Neuronal stem cell (in vitro differentiated cells): ENCODE results near the gene MRAP.
"Not testable (repeated sequence)": the region's sequence is repeated elsewhere in the genome, so short reads cannot be mapped to it uniquely, and the experiment has no call there.

Experiments used
- DNase-seq: peaks from one replicate; pipeline ENCODE4 v3.0.0-alpha.2; 2013; ENCODE audit warnings: low spot score
- H2AFZ ChIP-seq: one replicate; pipeline ENCODE4 v1.6.1; 2013; ENCODE audit warnings: mild to moderate bottlenecking, low read length, inconsistent platforms
- H2AK5ac ChIP-seq: 2 replicates; pipeline ENCODE4 v1.6.1; 2013; ENCODE audit warnings: low read depth, mild to moderate bottlenecking, inconsistent platforms, low read length, moderate library complexity, mixed read lengths
- H2BK120ac ChIP-seq: 2 replicates; pipeline ENCODE4 v1.6.1; 2013; ENCODE audit warnings: low read depth, mild to moderate bottlenecking, inconsistent platforms, low read length, moderate library complexity, mixed read lengths
- H2BK12ac ChIP-seq: one replicate; pipeline ENCODE4 v1.6.1; 2013; ENCODE audit warnings: low read length, inconsistent platforms
- H2BK15ac ChIP-seq: 2 replicates; pipeline ENCODE4 v1.6.1; 2013; ENCODE audit warnings: mild to moderate bottlenecking, low read length, inconsistent platforms, mixed read lengths
- H2BK5ac ChIP-seq: one replicate; pipeline ENCODE4 v1.6.1; 2013; ENCODE audit warnings: inconsistent platforms, mild to moderate bottlenecking, low read length, moderate library complexity
- H3K14ac ChIP-seq: one replicate; pipeline ENCODE4 v1.6.1; 2013; ENCODE audit warnings: low read length, inconsistent platforms
- H3K18ac ChIP-seq: 2 replicates; pipeline ENCODE4 v1.6.1; 2013; ENCODE audit warnings: low read length, inconsistent platforms
- H3K23ac ChIP-seq: 2 replicates; pipeline ENCODE4 v1.6.1; 2013; ENCODE audit warnings: low read depth, mild to moderate bottlenecking, mixed read lengths, low read length, inconsistent platforms; ENCODE audit not compliant: poor library complexity
- H3K27ac ChIP-seq: replicated peaks from 3 replicates; pipeline ENCODE4 v1.5.1; 2013; ENCODE audit warnings: low read length, inconsistent platforms
- H3K27me3 ChIP-seq, 3 experiments: 2 replicates each; pipeline ENCODE4 v1.6.1; 2013; ENCODE audit warnings: low read length in 3 of 3, mild to moderate bottlenecking in 2 of 3, inconsistent platforms in 1 of 3, low read depth in 1 of 3, mixed read lengths in 1 of 3, moderate library complexity in 1 of 3; ENCODE audit not compliant: control insufficient read depth in 3 of 3, insufficient read depth in 3 of 3
- H3K36me3 ChIP-seq, 2 donors: replicated peaks in 1 of 2; 2 replicates each; pipeline ENCODE4 v1.6.1; 2013; ENCODE audit warnings: low read length in 2 of 2; ENCODE audit not compliant: control insufficient read depth in 2 of 2, insufficient read depth in 2 of 2
- H3K4ac ChIP-seq: 2 replicates; pipeline ENCODE4 v1.6.1; 2013; ENCODE audit warnings: inconsistent platforms, mild to moderate bottlenecking, low read length, moderate library complexity
- H3K4me1 ChIP-seq, 2 donors: 1 replicate in 1 of 2; 2 replicates in 1 of 2; pipeline ENCODE4 v1.6.1; 2013; ENCODE audit warnings: low read length in 2 of 2, low read depth in 1 of 2; ENCODE audit not compliant: control insufficient read depth in 2 of 2, insufficient read depth in 1 of 2
- H3K4me2 ChIP-seq: one replicate; pipeline ENCODE4 v1.6.1; 2013; ENCODE audit warnings: mild to moderate bottlenecking, low read length, inconsistent platforms; ENCODE audit not compliant: insufficient read depth, poor library complexity, severe bottlenecking
- H3K4me3 ChIP-seq, 2 donors: 2 replicates each; pipeline ENCODE4 v1.5.1; 2013; ENCODE audit warnings: low read length in 2 of 2, mild to moderate bottlenecking in 2 of 2, inconsistent platforms in 1 of 2, moderate library complexity in 1 of 2
- H3K79me1 ChIP-seq: one replicate; pipeline ENCODE4 v1.6.1; 2013; ENCODE audit warnings: low read depth, mild to moderate bottlenecking, inconsistent platforms, low read length, moderate library complexity
- H3K9ac ChIP-seq: one replicate; pipeline ENCODE4 v1.6.1; 2013; ENCODE audit warnings: mild to moderate bottlenecking, low read depth, low read length, inconsistent platforms; ENCODE audit not compliant: poor library complexity
- H3K9me3 ChIP-seq, 2 donors: replicated peaks in 1 of 2; 2 replicates each; pipeline versions ENCODE3 to v1.6.1; 2013; ENCODE audit warnings: low read length in 2 of 2, mild to moderate bottlenecking in 2 of 2, inconsistent platforms in 1 of 2, low read depth in 1 of 2, mixed read lengths in 1 of 2, moderate library complexity in 1 of 2; ENCODE audit not compliant: control insufficient read depth in 2 of 2, insufficient read depth in 1 of 2
- H4K8ac ChIP-seq: one replicate; pipeline ENCODE4 v1.6.1; 2013; ENCODE audit warnings: low read depth, mild to moderate bottlenecking, inconsistent platforms, low read length, moderate library complexity
- H4K91ac ChIP-seq: one replicate; pipeline ENCODE4 v1.6.1; 2013; ENCODE audit warnings: low read length, low read depth, mild to moderate bottlenecking, inconsistent platforms; ENCODE audit not compliant: poor library complexity
- WGBS, 2 donors: extraction: QIAGEN DNeasy Blood & Tissue Kit; methylation state at CpG; one replicate each; pipeline ENCODE4 v1.1.7; 2013; ENCODE audit warnings: missing lambda C conversion rate in 2 of 2, mixed read lengths in 1 of 2; ENCODE audit not compliant: insufficient read length in 2 of 2, insufficient replicate concordance in 1 of 2; ENCODE audit errors: extremely low coverage in 2 of 2; 5-methylcytosine and 5-hydroxymethylcytosine counted together

Gene MRAP

DNA sequence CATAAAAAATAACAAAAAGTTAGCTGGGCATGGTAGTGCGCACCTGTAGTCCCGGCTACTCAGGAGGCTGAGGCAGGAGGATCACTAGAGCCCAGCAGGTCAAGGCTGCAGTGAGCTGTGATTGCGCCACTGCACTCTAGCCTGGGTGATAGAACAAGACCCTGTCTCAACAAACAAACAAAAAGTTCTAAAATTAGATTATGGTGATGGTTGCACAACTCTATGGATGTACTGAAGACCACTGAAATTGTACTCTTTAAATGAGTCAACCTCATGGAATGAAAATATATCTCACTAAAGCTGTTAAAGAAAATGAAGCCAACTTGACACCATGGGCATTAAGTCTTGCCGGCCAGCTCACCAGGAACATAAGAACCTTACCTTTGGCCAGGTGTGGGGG, 9.1 kb downstream of the MRAP start:
- Histone ChIP-seq H4K8ac (no peak overlapping the region), H3K4ac (no peak overlapping the region), H3K14ac (no peak overlapping the region), H2BK5ac (no peak overlapping the region), H3K27ac (no peak overlapping the region), H3K4me3 (no peak overlapping the region), H3K18ac (no peak overlapping the region), H2AK5ac (no peak overlapping the region), H3K9ac (no peak overlapping the region), H3K23ac (no peak overlapping the region), H2BK12ac (no peak overlapping the region), H3K4me1 (peaks cover 0 to 3% of the 10 kb centered on the region in 2 donors), H3K9me3 (no peaks in the 10 kb centered on the region), H3K27me3 (no peaks in the 10 kb centered on the region), H3K79me1 (peaks cover 3% of the 10 kb centered on the region), H2BK120ac (no peak overlapping the region), H2AFZ (no peak overlapping the region), H3K36me3 (peaks cover 5 to 32% of the 10 kb centered on the region in 2 donors), H3K4me2 (no peak overlapping the region), H4K91ac (no peak overlapping the region), H2BK15ac (no peak overlapping the region)
- WGBS, 2 donors: no CpG with 5 or more reads among the region's 4 CpGs
- no peak for DNase-seq

DNA sequence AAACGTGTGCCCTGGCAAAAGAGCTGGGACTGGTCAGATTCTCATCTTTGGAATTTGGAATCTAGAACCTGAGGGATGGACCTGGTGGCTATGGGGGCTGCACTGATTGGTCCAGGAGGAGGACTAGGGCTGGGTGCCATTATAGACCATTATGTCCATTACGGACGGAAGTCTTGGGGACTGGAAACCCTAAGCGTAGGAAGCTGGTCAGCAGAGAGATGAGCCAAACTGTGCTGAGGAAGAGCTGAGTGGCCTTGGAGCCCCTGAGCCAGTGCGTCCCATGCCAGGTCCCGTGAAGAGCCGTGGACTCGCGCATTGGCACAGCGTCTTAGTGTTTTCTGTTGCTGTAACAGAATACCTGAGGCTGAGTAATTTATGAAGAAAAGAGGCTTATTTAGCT, 10.0 kb downstream of the MRAP start:
- no peak overlapping the region for H3K14ac ChIP-seq
- H2AK5ac ChIP-seq: no peak overlapping the region
- H4K91ac ChIP-seq: no peak overlapping the region
- WGBS, 2 donors: no CpG with 5 or more reads among the region's 10 CpGs
- no peak overlapping the region for H2AFZ ChIP-seq
- H3K36me3 ChIP-seq: peaks cover 5 to 42% of the 10 kb centered on the region in 2 donors
- no peaks in the 10 kb centered on the region for H3K9me3 ChIP-seq
- H2BK120ac ChIP-seq: no peak overlapping the region
- no peak overlapping the region for H3K27ac ChIP-seq
- H3K18ac ChIP-seq: no peak overlapping the region
- H2BK12ac ChIP-seq: no peak overlapping the region
- H3K79me1 ChIP-seq: peaks cover 3% of the 10 kb centered on the region
- no peak overlapping the region for H3K4ac ChIP-seq
- H3K4me3 ChIP-seq: no peak overlapping the region
- no peak overlapping the region for H3K4me2 ChIP-seq
- H3K27me3 ChIP-seq: no peaks in the 10 kb centered on the region
- no peak for DNase-seq
- peaks cover 0 to 3% of the 10 kb centered on the region in 2 donors for H3K4me1 ChIP-seq
- no peak overlapping the region for H4K8ac ChIP-seq
- no peak overlapping the region for H2BK15ac ChIP-seq
- no peak overlapping the region for H3K23ac ChIP-seq
- H3K9ac ChIP-seq: no peak overlapping the region
- no peak overlapping the region for H2BK5ac ChIP-seq

DNA sequence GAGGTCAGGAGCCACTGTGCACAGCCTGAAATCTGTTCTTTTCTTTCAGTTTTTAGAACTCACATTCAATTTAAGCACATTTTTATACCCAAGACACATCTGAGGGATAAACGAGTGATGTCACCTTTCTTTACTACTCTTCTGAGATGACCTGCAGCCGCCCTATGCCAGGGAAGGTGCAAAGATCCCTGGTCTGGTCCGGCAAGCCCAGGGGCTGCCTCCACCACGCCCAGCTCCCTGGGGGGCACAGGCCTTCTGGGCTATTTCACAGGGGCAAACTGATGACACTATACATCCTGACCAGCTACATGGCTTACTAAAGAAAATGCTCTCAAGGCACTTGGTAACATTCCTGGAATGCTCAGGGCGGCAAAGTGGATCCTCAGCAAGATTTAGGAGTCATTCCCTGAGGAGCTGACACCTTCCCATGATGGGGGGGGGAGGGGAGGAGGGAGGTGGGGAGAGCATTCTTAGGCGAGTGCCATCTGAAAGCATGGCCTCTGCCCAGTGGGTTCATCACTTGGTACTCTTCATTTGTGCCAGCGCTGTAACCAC, 11.3 kb downstream of the MRAP start:
- Histone ChIP-seq H2BK5ac (no peak overlapping the region), H3K9ac (no peak overlapping the region), H3K4me3 (no peak overlapping the region), H3K27me3 (no peaks in the 10 kb centered on the region), H4K8ac (no peak overlapping the region), H3K18ac (no peak overlapping the region), H2AFZ (no peak overlapping the region), H3K27ac (no peak overlapping the region), H2BK12ac (no peak overlapping the region), H3K14ac (no peak overlapping the region), H2BK120ac (no peak overlapping the region), H4K91ac (no peak overlapping the region), H3K4ac (no peak overlapping the region), H3K36me3 (peaks cover 8 to 54% of the 10 kb centered on the region in 2 donors), H3K79me1 (peaks cover 3% of the 10 kb centered on the region), H2BK15ac (no peak overlapping the region), H3K4me2 (no peak overlapping the region), H3K4me1 (peaks cover 0 to 3% of the 10 kb centered on the region in 2 donors), H2AK5ac (no peak overlapping the region), H3K23ac (no peak overlapping the region), H3K9me3 (no peaks in the 10 kb centered on the region)
- no CpG with 5 or more reads among the region's 7 CpGs for WGBS, 2 donors
- no peak for DNase-seq

DNA sequence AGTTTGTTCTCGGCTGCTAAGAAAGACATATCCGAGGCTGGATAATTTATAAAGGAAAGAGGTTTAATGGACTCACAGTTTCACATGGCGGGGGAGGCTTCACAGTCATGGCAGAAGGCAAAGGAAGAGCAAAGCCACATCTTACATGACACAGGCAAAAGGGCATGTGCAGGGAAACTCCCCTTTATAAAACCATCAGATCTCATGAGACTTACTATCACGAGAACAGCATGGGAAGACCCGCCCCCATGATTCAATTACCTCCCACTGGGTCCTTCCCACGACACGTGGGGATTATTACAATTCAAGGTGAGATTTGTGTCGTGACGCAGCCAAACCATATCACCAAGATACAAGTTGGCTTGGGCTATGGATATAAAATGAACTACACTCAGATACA, 12.3 kb downstream of the MRAP start:
- H3K27ac ChIP-seq, H3K9me3 ChIP-seq, H2BK120ac ChIP-seq, H4K8ac ChIP-seq, H3K9ac ChIP-seq, H3K4ac ChIP-seq, DNase-seq, H3K4me2 ChIP-seq, H3K79me1 ChIP-seq, H2AK5ac ChIP-seq, H3K27me3 ChIP-seq, H2BK12ac ChIP-seq, H3K23ac ChIP-seq, H3K18ac ChIP-seq, H3K4me1 ChIP-seq, H4K91ac ChIP-seq, H2AFZ ChIP-seq, H3K4me3 ChIP-seq, H3K14ac ChIP-seq, H2BK5ac ChIP-seq, H2BK15ac ChIP-seq: not testable (repeated sequence)
- WGBS, 2 donors: no CpG with 5 or more reads among the region's 9 CpGs
- peaks cover 11 to 62% of the 10 kb centered on the region in 2 donors for H3K36me3 ChIP-seq
